Measurements from ENCODE around the gene ACSS1.

ACSS1 gene

DNA sequence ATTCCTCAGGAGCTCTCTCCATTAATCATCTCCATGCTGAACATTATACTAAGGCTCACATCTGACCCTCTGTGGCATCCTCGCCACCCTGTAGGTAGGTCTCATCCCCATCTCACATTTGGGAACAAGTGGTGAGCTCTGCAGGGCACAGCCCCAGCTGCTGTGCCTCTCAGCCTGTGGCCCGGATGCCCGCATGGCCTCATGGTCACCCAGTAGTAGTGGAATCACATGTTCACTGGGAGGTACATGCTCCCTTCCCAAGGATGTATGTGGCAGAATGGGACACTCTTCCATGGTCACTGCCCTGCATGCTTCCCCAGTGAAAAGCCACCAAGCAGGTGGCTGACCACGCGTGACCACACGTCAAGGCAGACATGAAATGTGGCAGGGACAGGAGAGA, 39.1 kb downstream of the ACSS1 start:
- no peak for DNase-seq (ENCODE audit: low read depth)
- no peak for TF ChIP-seq CTCF (IDR thresholded peaks at IDR 0.05; ENCODE audit: low read depth, low read length, missing control alignments)
- H3K4me3 ChIP-seq (ENCODE audit: low read depth, low read length), result no peak overlapping the region
- in situ Hi-C loops (cut with HindIII; ENCODE audit: low sequenced_read_pairs), result no loop called here

DNA sequence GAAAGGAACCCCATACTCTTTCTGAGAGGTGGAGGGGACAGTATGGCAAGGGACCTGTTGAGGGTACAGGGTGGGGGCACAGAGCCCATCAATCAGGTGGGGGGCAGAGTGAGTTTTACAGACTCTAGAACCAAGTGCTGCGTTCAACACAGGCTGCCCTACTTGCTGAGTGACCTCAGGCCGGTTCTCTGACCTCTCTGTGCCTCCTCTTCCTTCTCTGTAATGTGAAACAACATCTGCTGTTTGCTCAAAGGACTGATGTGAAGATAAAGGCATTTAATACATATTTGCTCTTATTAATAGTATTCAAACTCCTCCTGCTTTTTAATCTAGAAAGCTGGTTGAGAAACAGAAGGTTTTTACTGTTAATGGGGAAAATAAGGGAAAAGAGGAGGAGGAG, 39.5 kb downstream of the ACSS1 start:
- in situ Hi-C loops (cut with HindIII; ENCODE audit: low sequenced_read_pairs), result no loop called here
- DNase-seq (ENCODE audit: low read depth), result no peak
- H3K4me3 ChIP-seq (ENCODE audit: low read depth, low read length), result no peak overlapping the region
- TF ChIP-seq CTCF (IDR thresholded peaks at IDR 0.05; ENCODE audit: low read depth, low read length, missing control alignments), result no peak

DNA sequence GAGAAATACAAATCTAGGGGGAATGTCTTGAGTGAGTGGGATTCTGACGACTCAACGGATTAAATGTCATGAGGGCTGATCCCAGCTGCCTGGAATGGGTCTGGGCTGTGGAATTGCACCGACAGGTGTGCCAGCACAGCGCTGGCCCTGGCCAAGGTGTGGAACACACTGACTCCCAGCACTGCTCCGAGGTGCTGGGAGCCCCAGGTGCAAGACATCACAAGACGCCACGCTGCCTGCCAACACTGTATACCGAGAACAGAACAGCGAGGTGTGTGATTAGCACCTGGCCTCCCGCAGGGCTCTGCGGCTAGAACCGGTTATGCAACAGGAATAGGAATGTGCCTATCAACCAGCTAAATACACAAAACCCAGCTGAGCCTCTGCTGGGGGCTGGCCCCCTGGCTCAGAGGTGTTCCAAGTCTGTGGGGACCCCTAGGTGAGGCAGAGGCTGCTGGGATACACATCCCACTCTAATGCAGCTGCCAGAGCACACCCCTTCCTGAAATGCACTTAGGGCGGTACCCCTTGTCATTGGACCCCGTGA, 40.6 kb downstream of the ACSS1 start:
- DNase-seq (ENCODE audit: low read depth), result no peak
- in situ Hi-C loops (cut with HindIII; ENCODE audit: low sequenced_read_pairs), result no loop called here
- TF ChIP-seq CTCF (IDR thresholded peaks at IDR 0.05; ENCODE audit: low read depth, low read length, missing control alignments), result no peak
- H3K4me3 ChIP-seq (ENCODE audit: low read depth, low read length), result no peak overlapping the region

DNA sequence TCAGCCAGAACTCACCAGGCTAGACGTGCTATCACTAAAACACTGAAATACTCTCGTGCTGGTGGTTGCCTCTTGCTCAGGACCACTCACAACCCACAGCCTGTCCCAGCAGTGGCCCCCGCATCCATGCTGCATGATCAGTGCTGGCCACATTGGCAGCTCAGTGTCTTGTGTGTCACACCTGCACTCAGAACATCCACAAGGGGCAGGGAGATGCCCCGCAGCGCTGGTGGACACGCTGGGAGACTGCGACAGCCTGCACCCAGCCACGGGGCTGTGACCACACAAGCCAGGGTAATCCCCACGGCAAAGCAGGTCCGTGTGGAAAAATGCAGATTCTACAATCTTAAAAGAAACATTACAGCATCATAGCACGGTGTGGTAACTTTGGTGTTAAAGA, 41.5 kb downstream of the ACSS1 start:
- H3K4me3 ChIP-seq (ENCODE audit: low read depth, low read length), result no peak overlapping the region
- no peak for TF ChIP-seq CTCF (IDR thresholded peaks at IDR 0.05; ENCODE audit: low read depth, low read length, missing control alignments)
- in situ Hi-C loops (cut with HindIII; ENCODE audit: low sequenced_read_pairs), result no loop called here
- DNase-seq (ENCODE audit: low read depth), result no peak

- H3K4me3 ChIP-seq (ENCODE audit: low read depth, low read length), result no peak overlapping the region
- no peak for DNase-seq (ENCODE audit: low read depth)
- TF ChIP-seq CTCF (IDR thresholded peaks at IDR 0.05; ENCODE audit: low read depth, low read length, missing control alignments), result no peak
- in situ Hi-C loops (cut with HindIII; ENCODE audit: low sequenced_read_pairs), result no loop called here
These were observed 42.0 kb downstream of the ACSS1 start for GRCh38 chr20:25015986-25016385.

DNA sequence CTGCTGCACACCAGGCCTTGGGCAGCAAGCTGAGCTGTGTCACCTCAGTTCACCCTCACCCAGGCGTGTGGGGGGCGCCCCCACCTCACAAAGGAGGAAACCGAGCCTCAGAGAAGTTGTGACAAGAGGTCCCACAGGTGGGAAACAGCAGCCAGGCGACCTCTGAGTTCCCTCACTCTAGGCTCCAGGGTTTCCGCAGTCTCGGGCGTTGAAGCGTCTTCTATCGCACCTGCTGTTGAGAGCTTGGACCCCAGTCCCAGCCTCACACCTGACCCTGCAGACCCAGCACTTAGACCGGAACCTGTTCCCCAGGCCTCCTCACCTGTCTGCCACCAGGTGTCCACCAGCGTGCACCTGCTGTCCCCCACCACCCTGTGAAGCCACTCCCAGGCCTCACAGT, 43.1 kb downstream of the ACSS1 start:
- no peak for TF ChIP-seq CTCF (IDR thresholded peaks at IDR 0.05; ENCODE audit: low read depth, low read length, missing control alignments)
- no peak for DNase-seq (ENCODE audit: low read depth)
- no peak overlapping the region for H3K4me3 ChIP-seq (ENCODE audit: low read depth, low read length)
- in situ Hi-C loops (cut with HindIII; ENCODE audit: low sequenced_read_pairs), result no loop called here
